ENCODE results near the gene TSHR.
A peak's percentile ranks its signal among the peaks of the same experiment; 100 is the strongest.

The TSHR gene

GRCh38 chr14:81141426-81141825 lies 186.0 kb downstream of the TSHR start:
- no peak for DNase-seq (ENCODE audit: low read depth)

- DNase-seq (ENCODE audit: low read depth), result no peak
These were observed 188.4 kb downstream of the TSHR start for GRCh38 chr14:81143793-81144192.

- DNase-seq (ENCODE audit: low read depth), result peak; percentile 14
These were observed 189.6 kb downstream of the TSHR start for GRCh38 chr14:81144824-81145603.

GRCh38 chr14:81147140-81147897 lies 191.9 kb downstream of the TSHR start:
- DNase-seq (ENCODE audit: low read depth), result no peak

GRCh38 chr14:81148635-81149034 lies 193.2 kb downstream of the TSHR start:
- no peak for DNase-seq (ENCODE audit: low read depth)

GRCh38 chr14:81153187-81153586 lies 197.8 kb downstream of the TSHR start:
- DNase-seq (ENCODE audit: low read depth), result no peak

GRCh38 chr14:81157431-81157830 lies 202.0 kb downstream of the TSHR start:
- no peak for DNase-seq (ENCODE audit: low read depth)

- no peak for DNase-seq (ENCODE audit: low read depth)
These were observed 205.7 kb downstream of the TSHR start for GRCh38 chr14:81161088-81161487.

GRCh38 chr14:81161749-81162148 lies 206.3 kb downstream of the TSHR start:
- DNase-seq (ENCODE audit: low read depth), result no peak

- DNase-seq (ENCODE audit: low read depth), result no peak
These were observed 207.5 kb downstream of the TSHR start for GRCh38 chr14:81162941-81163340.

GRCh38 chr14:81164167-81164774 lies 208.8 kb downstream of the TSHR start:
- peak; percentile 52 for DNase-seq (ENCODE audit: low read depth)

- DNase-seq (ENCODE audit: low read depth), result no peak
These were observed 209.8 kb downstream of the TSHR start for GRCh38 chr14:81165188-81165587.

- DNase-seq (ENCODE audit: low read depth), result no peak
These were observed 210.7 kb downstream of the TSHR start for GRCh38 chr14:81166121-81166520.

GRCh38 chr14:81169267-81169666 lies 213.8 kb downstream of the TSHR start:
- no peak for DNase-seq (ENCODE audit: low read depth)

- DNase-seq (ENCODE audit: low read depth), result peak; percentile 20
These were observed 214.3 kb downstream of the TSHR start for GRCh38 chr14:81169711-81170103.

GRCh38 chr14:81170104-81170828 lies 214.8 kb downstream of the TSHR start:
- DNase-seq (ENCODE audit: low read depth), result peak; percentile 85

- DNase-seq (ENCODE audit: low read depth), result no peak
These were observed 215.4 kb downstream of the TSHR start for GRCh38 chr14:81170829-81171195.

- peak; percentile 54 for DNase-seq (ENCODE audit: low read depth)
These were observed 216.9 kb downstream of the TSHR start for GRCh38 chr14:81172353-81172752.

GRCh38 chr14:81172881-81173280 lies 217.5 kb downstream of the TSHR start:
- DNase-seq (ENCODE audit: low read depth), result peak; percentile 32

- DNase-seq (ENCODE audit: low read depth), result no peak
These were observed 220.8 kb downstream of the TSHR start for GRCh38 chr14:81176241-81176640.

- DNase-seq (ENCODE audit: low read depth), result no peak
These were observed 221.8 kb downstream of the TSHR start for GRCh38 chr14:81177225-81177624.

- DNase-seq (ENCODE audit: low read depth), result no peak
These were observed 222.6 kb downstream of the TSHR start for GRCh38 chr14:81178063-81178462.

All from fibroblast of gingiva (primary cell).